ENCODE measurements around the gene RBM20.

Gene RBM20

DNA sequence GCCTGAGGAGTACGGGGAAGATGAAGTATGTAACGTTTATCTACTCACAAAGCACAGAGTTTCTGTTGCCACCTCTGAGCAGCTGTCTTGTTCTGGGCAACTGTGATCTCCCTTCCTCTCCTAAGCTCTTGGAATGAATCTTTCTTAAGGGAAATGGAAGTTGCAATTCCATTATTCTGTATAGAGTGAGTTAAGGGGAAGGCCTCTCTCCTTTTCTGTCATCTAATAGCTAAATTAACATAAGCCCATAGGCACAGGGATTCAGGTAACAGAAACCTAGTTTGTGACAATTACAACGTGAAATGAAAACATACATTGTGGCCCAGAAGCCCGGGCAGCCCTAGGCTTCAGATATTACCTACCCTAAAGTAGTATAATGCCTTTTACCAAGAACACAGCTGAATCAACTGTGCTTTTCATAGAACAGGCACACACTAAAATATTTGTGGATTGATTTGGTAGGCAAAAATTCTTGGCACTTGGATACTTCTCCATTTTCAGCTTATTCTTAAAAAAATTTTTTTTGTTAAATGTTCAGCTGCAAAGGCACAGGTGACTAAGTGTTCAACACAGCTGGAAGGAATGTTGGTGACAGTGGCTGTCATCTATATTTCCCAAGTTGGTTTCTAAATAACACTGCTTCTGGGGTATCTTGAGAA lies 223.8 kb downstream of the RBM20 start:
- DNase-seq (ENCODE audit: low read depth in 2 of 2) = no peak

- no peak for DNase-seq (ENCODE audit: low read depth in 2 of 2)
These were observed 224.8 kb downstream of the RBM20 start for GRCh38 chr10:110868981-110869380.

DNA sequence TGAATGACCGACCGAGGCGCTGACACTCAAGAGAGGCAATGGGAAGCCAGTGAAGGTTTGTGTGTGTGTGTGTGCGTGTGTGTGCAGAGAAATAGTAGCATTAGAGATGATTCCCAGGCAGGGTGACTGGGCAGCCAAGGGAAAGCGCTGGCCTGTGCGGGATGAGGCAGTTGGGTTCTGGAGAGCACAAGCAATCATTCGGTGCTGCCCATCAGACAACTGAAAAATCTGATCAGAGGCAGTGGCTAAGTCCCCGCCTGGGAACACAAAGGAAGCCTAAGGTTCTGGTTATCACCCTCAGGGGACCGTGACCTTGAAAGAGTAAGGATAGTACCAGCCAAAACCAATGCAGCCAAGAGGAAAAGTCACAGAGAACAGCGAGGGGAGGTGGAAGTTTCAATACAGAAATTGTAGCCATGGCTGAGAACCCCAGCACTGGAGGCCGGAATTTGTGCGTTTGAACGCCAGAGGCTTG lies 226.7 kb downstream of the RBM20 start:
- no peak for DNase-seq (ENCODE audit: low read depth in 2 of 2)

- DNase-seq (ENCODE audit: low read depth in 2 of 2) = peak; percentile 94 to 96
These were observed 227.4 kb downstream of the RBM20 start, which contains the start of gene PDCD4 for GRCh38 chr10:110871298-110872084. Gene PDCD4, plus strand, starts transcription at chr10:110871928. Its CDS starts 4,100 bp downstream, at chr10:110876028.

GRCh38 chr10:110872145-110872983 lies 228.2 kb downstream of the RBM20 start:
- peak; percentile 53 to 62 for DNase-seq (ENCODE audit: low read depth in 2 of 2)

DNA sequence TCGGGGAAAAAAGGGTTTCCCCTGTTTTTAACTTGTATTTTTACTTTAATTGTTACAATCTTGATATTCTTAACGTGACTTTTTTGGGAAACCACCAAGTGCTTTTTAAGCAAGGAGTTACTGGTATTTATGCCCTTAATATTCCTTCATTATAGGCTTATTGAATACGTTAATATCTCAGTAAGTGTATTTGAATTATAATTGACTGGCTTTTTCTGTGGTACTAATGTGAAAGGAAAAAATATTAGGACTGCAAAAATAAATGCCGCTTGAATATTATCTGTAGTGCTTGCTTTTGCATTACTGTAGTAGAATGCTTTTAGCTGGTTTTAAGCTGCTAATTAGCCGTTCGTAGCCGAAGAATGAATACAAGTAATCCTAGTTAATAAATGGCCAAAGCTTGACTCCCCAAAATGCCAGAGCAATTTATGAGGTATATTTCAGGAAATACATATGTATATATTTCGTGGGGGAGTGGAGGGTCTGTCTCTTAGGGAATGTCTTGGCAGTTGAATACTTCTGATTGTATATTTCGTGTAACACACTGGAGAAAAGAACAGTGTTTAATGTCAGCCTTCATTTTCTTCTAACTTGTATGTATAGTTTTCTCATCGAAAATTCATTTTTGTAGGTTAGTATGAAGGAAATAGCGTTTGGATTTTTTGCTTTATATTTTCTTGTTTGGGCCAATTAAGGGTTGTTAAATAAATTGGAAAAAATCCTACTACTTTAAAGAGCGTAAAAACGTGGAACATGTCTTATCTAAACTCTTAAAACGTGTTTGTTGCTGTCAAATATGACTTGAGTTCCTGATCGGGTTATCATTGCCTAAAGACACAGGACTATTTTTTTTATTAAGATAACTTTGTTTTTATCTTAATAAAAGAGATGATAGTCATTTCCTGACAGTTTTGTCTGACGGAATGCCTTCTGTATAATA lies 229.1 kb downstream of the RBM20 start:
- no peak for DNase-seq (ENCODE audit: low read depth in 2 of 2)

GRCh38 chr10:110873951-110874350 lies 229.8 kb downstream of the RBM20 start:
- DNase-seq (ENCODE audit: low read depth in 2 of 2) = no peak

DNA sequence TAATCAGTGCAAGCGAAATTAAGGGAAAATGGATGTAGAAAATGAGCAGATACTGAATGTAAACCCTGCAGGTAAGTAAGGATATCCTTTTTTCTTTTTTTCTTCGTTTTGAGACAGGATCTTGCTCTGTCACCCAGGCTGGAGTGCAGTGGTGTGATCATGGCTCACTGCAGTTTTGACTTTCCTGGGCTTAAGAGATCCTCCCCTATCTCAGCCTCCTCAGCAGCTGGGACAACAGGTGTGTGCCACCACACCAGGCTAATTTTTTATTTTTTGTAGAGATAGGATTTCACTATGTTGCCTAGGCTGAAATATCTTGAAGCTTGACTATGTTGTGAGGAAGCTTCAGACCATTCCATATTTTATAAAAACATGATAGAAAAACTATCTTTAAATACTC lies 231.9 kb downstream of the RBM20 start:
- DNase-seq (ENCODE audit: low read depth in 2 of 2) = no peak

DNA sequence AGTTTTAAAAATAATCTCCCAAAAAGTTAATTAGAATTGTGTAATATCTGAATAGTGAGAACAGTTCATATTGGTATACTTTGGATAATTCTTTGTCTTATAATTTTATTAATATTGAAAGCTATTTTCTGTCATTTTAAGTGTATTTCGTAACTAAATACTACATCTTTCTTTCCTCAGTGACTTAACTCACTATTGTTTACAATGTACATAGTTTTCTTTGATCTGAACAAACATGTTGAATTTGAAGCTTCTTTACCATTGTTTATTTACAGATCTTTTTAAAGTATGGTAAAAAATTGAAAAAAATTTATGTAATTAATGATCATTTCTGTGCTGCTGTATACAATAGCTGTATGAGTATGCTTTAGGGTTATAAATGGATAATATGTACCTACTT lies 232.7 kb downstream of the RBM20 start:
- no peak for DNase-seq (ENCODE audit: low read depth in 2 of 2)

DNA sequence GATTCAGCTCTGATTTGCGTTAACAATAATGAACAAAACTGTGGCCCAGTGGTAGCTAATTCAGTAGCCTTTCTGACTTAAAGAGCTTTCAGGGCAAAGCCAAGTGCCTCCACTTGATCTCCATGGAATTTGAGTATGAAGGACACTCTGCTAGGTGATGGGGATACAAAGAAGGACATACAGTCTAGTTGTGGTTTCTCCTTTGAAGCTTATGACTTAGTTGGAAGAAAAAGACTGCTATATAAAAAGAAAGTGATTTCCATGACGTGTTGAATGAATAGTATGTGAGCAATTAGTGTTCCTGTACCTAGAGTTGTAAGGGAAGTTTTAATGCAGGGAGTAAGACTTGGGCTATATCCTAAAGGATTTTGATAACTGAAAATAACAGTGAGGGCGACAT lies 235.9 kb downstream of the RBM20 start:
- DNase-seq (ENCODE audit: low read depth in 2 of 2) = no peak

DNA sequence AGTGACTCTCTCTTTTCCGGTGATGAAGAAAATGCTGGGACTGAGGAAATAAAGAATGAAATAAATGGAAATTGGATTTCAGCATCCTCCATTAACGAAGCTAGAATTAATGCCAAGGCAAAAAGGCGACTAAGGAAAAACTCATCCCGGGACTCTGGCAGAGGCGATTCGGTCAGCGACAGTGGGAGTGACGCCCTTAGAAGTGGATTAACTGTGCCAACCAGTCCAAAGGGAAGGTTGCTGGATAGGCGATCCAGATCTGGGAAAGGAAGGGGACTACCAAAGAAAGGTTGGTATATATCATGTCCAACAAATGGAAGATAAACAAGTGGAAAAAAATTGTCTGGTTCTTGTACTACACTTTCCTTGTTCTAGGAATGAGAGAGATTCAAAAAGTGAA lies 237.1 kb downstream of the RBM20 start:
- no peak for DNase-seq (ENCODE audit: low read depth in 2 of 2)

DNA sequence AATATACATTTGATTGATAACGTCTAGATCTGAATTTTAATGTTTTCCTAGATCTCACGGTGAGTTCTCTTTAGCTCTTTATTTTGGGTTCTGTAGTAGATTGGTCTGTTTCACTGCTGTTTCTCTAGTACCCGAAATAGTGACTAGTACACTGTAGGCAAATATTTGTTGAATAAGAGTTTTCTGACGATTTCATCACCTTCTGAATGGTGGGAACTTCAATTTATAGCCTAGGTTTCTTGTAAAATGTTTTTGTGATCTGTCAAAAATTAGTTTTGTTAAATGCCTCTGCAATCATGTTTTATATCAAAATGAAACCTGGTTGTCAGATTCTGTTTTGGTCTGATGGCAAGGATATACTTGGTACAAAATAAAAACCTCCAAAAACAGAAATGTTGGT lies 237.8 kb downstream of the RBM20 start:
- no peak for DNase-seq (ENCODE audit: low read depth in 2 of 2)

DNA sequence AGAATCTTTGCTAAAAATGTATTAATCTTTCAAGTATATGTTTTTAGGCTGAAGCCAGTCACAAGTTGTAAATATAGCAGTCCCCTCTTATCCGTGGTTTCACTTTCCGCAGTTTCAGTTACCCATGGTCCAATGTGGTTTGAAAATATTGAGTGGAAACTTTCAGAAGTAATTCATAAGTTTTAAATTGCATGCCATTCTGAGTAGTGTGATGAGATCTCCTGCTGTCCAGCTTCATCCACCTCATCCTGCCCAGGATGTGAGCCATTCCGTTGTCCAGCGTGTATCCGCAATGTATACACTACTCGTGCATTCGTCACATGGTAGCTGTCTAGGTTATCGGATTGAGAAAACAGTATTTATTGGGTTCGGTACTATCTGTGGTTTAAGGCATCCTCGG lies 239.8 kb downstream of the RBM20 start:
- DNase-seq (ENCODE audit: low read depth in 2 of 2) = no peak

DNA sequence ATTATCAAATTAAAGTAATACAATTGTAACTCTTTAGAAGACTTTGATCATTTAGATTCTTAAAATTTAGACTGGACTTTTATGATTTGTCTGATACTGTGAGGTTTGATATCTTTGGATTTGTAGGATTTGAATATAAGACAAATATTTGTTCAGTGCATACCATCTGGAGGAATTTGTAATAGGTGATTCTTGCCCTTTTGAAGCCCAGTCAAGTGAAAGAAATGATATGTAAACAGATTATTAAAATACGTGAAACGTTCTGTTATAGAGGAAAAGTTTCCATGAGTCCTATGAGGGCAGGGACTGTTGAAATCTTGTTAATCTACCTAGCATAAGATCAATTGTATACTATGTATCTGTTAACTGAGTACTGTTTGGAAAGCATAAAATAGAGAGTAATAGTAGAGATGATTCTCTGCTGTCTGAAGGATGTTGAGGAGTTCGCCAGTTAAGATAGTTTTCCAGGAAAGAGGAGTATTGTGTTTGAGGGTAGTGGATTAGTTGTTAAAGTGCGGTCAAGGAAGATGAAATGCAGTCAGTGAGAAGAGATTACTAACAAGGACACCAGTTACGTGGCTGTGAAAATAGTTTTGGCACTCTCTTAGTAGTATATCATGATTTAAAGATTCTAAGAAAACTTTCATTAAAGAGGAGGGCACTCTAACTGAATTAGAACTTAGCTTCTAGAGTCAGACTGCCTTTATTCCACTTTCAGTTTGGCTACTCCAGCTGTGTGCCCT lies 242.0 kb downstream of the RBM20 start:
- DNase-seq (ENCODE audit: low read depth in 2 of 2) = no peak

DNA sequence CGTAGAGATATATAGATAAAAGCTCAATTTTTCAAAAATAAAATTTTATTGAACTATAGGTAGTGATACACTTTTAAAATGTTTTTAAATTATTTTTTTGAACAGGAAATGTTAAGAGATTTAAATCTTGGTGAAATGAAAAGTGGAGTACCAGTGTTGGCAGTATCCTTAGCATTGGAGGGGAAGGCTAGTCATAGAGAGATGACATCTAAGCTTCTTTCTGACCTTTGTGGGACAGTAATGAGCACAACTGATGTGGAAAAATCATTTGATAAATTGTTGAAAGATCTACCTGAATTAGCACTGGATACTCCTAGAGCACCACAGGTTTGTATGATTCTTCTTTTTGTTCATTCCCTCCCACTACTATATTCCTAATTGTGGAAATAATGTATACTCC lies 243.4 kb downstream of the RBM20 start:
- no peak for DNase-seq (ENCODE audit: low read depth in 2 of 2)

Data from stimulated activated CD4-positive, alpha-beta T cell treated with anti-CD3 and anti-CD28 coated beads, Interleukin-4, amount 100 ng/mL, for 48 hours (primary cell).